Adrenal gland (tissue), 5 donors: ENCODE data around the gene UBL3.

Experiments
- CTCF ChIP-seq, 6 experiments: fragments of 450-650 bp in 4 of 6; fragments of 200-600 bp in 2 of 6; sonication (generic) in 1 of 6; IDR thresholded peaks; 1 replicate in 5 of 6; 2 replicates in 1 of 6; pipeline versions ENCODE4 v1.5.1 to v1.8.0; 2016 to 2021; ENCODE audit warnings: antibody characterized with exemption in 6 of 6, mild to moderate bottlenecking in 2 of 6, moderate library complexity in 1 of 6
- POLR2A ChIP-seq, 2 donors: fragments of 450-650 bp; IDR thresholded peaks; one replicate each; pipeline ENCODE4 v1.6.1; 2017; ENCODE audit warnings: antibody characterized with exemption in 2 of 2, mild to moderate bottlenecking in 2 of 2, moderate library complexity in 1 of 2
- donor health status: DM: no; HTN: no; CAD: no.

GRCh38 chr13:29832761-29833298 lies 17.6 kb downstream of the UBL3 start:
- TF ChIP-seq CTCF (IDR thresholded peaks at IDR 0.05) (no peak), POLR2A (IDR thresholded peaks at IDR 0.05) (no peak)
